GM18526 (cell line): ENCODE results near the gene TMBIM1.

Experiments
- POLR2A ChIP-seq: IDR thresholded peaks from 3 replicates; pipeline ENCODE4 v1.6.1; 2011; ENCODE audit not compliant: insufficient read length; ENCODE audit errors: extremely low read depth

TMBIM1 gene

DNA sequence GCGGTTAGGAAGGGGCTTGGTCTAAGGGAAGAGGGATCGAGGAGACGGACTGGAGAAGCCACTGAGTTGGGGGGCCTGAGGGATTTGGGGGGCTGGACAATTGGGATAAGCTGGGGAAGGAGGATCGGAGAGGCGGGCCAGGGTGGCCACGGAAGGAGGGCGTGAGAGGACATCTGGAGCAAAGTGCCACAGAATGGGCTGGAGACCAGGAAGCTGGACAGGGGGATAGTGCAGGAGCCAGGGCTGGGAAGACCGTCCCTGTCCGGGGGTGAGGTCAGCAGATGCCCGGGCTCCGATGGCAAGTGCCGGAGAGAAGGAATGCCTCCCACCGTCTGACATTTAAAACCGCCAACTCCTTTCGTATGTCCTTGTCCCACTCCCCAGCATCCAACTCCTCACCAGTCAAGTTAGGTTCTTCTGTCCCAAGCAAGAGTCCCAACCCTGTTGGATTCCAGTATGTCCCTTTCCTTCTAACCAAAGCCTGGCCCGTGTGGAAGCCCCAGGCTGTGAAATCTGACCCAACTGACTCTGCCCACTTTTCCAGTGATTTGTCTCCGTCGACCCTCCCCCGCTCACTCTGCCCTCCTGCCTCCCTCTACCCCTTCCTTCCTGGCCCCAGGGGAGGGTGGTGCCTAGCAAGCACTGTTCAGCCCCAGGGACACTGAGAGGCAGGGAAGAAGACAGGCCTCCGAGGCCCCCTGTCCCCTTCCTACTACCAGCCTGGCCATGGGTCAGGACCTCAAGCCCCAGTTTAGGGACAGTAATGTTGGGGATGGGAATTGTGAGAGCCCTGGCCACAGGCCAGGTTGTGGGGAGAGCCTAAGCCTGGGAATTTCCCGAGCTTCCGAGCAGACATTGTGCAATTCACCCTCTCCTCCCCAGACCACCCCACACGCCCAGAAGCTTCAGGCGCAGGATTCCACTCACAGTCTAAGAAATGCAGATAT, 31.5 kb upstream of the TMBIM1 start:
- no peak for TF ChIP-seq POLR2A

DNA sequence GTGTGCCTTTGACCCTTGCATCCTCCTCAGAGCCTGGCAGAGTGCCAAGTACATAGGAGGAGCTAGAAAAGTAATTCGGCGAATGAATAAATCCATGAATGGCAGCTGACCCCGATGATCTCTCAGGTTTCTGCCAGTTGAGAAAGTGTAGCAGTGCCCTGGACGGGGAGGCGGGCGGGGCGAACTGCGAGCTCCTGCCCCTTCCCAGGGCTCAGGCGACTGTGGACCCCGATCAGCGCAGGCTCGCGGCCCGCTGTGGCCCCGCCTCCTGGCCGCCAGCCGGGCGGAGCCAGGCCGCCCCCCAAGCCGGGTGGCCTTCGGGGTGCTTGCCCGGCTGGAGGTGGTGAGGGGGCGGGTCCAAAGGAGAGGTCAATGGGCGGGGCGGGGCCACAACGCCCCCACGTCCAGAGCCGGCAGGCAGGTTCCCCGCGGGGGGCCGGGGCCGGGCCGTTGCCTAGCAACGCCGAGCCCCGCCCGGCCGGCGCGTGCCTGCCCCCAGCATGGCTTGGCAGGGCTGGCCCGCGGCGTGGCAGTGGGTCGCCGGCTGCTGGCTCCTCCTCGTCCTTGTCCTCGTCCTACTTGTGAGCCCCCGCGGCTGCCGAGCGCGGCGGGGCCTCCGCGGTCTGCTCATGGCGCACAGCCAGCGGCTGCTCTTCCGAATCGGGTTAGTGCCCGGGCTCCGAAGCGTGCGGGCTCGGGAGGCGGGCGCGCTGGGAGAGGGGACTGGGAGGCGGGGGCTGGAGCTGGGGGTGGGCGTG, 30.6 kb upstream of the TMBIM1 start:
- TF ChIP-seq POLR2A, result no peak

DNA sequence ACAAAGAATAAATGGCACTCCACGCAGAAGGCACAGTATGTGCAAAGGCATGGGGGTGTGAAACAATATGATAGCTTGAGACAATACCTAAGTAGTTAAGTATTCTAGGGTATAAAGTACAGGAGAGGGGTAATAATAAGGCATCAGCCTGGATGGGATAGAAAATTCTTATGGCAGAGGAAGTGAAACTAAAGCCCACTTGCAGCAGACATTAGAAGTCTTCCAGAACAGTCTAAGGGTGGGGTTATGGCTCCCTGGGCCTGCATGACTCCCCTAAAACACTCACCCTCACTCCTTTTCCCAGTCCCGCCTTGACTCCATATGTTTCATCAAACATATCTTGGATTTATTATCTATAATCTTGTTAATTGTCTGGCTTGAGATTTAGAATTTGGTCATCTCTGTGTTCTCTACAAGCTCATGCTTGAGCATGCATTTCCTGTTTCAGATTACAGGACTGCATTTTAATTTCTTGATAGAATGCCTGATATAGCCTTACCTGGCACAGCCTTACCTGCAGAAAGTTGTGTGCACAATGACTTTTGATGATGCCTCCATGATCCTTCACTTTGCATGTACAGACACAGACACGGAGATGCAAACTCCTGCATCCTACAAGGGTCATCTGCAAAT, 28.5 kb upstream of the TMBIM1 start:
- TF ChIP-seq POLR2A, result no peak

DNA sequence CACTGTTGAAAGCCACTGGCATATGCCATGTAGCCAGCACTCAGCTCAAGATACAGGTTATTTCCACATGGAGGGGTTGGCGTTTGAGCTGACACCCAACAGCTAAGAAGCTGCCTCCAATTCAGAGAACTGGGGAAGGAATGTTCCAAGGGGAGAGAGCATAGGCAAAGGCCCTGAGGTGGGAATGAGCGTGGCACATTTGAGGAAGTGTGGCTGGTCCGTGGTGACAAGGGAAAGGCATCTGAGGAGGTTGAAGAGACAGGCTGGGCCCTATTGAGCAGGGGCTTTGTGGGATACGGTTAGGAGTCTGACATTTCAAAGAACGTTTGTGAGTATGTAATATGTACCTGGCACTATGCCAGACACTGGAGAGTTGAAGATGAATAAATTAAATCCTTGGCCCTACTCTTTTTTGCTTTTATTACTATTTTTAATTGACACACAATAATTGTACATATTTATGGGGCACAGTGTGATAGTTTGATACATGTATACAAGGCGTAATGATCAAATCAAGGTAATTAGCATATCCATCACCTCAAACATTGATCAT, 27.6 kb upstream of the TMBIM1 start:
- TF ChIP-seq POLR2A, result no peak

DNA sequence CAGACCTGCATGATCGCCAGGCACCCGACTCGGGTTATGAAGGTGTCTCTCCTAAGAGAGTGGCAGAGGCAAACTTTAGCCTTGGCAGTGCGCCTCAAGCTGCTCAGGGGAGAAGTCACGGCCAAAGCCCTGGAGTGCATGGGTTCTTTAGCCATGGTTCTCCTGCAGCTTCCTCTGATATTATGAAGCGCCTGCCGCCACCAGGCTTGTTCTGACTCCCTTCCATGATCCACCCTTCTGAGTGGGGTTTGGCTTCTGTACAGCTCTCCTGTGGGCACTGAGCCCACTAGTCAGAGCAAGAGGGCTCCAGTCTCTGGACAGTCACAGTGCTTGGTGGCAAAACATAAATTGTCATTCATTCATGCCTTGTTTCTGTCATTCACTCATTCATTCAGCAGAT, 25.9 kb upstream of the TMBIM1 start:
- no peak for TF ChIP-seq POLR2A

DNA sequence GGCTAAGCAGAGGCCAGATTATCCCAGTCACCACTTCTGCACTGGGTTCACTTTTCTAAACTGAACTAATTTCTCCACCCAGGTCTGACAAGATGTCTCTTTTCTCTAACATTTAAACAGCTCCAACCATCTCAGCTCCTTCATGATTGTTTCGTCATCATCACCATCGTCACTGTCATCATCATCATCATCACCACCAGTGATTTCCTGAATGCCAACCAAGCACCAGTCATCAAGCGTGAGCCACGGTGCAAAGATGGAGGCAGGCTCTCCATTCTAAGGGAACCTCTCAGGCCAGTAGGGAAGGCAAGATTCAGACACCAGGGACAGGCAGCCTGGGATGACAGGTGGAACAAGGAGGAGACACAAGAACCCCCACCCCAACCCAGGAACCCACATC, 25.5 kb upstream of the TMBIM1 start:
- no peak for TF ChIP-seq POLR2A

DNA sequence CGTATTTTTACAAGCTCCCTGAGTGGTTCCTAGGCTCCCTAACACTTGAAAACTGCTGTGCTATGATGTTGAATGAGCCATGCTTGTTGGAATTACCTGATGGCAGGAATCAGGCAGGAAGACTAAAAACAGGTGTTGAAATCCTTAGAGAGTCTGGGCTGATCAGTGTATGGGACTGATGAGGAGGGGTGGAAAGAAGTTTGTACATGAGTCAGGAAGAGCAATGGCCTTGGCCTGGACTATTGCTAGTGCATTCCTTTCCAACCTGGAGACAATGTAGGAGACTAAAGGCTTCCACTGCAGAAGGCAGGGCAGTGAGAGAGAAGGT, 25.0 kb upstream of the TMBIM1 start:
- TF ChIP-seq POLR2A, result no peak

DNA sequence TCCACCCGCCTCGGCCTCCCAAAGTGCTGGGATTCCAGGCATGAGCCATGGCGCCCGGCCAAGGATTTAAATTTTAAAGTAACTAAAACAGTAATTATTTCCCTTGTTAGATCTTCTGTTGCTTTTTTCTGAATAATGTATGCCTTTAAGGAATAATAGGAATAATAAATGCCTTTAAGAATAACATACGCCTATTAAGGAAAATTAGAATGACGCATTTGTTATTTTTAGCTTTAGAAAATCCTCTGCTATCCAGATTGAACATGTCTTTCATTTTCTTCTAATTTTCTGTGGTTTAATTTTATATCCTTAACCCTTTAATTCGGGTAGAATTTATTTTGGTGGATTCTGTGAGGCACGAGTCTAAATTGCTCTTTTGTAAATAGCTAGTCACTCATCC, 23.1 kb upstream of the TMBIM1 start:
- no peak for TF ChIP-seq POLR2A

DNA sequence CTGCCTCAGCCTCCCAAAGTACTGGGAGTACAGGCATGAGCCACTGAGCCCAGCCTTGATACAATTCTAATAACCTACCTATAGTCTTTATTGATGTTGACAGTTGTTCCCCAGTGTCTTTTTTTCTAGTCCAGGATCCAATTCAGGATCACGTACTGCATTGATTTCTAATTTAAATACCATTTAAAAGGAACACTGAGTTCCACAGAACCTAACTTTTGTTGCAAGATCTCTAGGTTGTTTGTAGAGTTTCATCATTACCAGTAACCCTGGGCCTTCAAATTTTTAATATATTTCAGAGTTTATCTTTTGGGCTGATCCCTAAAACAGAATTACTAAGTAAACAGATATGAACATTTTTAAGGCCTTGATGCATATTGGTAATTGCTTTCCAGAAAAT, 21.1 kb upstream of the TMBIM1 start:
- no peak for TF ChIP-seq POLR2A

DNA sequence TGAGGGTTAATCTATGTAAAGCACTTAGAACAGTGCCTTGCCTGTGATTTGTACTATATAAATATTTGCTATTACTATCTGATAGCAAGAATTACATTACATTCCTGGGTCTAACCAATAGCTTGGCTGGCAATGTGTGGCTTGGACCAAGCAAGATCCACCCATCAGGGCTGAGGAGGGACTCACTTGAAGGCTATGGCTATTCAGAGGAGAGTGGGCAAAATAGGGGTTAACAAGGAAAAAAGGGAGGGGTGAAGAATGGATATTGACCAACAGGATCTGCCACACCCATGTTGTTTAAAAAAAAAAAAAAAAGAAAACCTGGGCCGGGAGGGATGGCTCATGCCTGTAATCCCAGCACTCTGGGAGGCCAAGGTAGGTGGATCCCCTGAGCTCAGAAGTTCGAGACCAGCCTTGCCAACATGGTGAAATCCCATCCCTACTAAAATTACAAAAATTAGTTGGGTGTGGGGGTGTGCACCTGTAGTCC, 20.0 kb upstream of the TMBIM1 start:
- no peak for TF ChIP-seq POLR2A

DNA sequence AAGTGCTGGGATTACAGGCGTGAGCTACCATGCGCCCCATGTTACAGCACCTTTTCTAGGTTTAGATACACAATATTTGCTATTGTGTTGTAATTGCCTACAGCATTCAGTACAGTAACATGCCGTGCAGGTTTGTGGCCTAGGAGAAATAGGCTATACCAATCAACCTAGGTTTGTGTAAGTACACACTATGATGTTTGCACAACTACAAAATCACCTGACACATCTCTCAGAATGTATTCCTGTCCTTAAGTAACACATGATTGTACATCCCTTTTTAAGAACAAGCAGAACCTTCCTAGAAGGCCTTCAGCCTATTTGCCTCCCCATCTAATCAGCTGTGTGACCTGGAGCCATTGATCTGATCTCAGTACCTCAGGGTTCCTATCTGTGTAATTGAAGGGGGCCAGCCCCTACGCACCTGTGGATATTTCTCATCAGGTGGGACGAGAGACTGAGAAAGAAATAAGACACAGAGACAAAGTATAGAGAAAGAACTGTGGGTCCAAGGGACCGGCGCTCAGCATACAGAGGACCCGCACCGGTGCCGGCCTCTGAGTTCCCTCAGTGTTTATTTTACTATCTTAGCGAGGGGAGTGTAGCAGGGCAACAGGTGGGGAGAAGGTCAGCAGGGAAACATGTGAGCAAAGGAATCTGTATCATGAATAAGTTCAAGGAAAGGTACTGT, 18.7 kb upstream of the TMBIM1 start:
- no peak for TF ChIP-seq POLR2A

DNA sequence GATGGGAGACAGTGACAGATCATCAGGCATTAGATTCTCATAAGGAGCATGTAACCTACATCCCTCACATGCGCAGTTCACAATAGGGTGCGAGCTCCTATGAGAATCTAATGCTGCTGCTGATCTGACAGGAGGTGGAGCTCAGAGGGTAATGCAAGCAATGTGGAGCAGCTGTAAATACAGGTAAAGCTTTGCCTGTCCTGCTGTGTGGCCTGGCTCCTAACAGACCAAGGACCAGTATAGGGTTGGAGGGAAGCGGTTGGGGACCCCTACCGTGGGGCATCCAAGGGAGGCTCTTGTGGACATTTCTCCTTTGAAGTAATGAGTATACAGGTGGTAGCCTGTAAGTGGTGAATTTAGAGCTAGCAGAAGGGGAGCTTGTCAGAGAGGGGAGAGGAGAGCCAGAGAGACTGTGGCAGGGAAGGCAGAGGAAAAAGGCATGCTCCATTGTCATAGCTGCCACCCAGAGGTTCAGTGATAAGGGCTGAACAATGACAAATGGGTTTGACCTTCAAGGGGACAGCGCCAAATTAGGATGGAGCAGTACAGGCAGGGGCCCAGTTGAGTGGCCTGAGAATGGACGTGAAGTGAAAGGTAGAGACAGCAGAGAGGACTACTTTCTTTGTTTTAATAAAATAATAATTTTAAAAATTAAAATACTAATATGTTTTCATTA, 15.2 kb upstream of the TMBIM1 start:
- TF ChIP-seq POLR2A, result no peak

DNA sequence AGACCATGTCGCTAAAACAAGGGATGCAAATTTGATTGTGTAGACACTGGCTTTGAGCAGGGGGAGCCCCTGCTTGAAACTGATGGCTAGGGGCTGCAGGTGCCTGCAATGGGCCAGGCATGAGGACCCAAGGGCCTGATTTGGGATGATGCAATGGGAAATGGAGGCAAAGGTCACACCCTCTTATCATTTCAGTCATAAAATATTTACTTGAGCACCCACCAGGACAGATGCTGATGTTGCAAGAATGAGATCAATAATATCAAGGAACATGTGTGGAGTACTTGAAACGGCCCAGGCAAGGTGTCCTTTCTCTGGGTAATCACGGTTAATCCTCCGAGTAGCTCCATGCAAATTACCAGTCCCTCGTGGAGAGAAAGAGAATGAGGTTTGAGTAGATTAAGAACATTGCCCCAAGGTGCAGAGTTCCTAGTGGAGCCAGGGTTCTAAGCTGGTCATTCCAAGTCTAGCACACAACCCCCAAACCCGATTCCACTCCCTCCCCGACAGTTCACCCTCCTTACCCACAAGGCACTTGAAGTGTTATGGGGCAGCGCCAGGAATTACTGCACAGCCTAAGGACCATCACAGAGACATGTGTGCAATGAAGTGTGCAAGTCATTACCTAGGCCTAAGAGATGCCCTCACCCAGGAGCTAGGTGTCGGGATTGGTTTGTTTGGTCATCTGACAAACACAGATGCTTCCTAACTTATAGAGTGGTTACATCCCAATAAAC, 14.0 kb upstream of the TMBIM1 start:
- no peak for TF ChIP-seq POLR2A

DNA sequence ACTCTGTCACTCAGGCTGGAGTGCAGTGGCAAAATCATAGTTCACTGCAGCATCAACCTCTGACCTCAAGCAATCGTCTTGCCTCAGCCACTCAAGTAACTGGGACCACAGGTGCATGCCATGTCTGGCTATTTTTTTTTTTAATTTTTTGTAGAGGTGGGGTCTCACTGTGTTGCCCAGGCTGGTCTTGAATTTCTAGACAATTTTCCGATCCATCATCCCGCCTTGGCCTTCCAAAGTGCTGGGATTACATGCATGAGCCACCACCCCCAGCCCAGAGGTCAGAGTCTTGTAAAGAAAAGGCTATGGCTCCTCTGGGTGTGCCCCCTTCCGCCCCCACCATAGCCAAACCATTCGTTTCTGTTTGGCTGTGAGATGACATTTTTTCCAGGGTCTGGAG, 13.1 kb upstream of the TMBIM1 start:
- no peak for TF ChIP-seq POLR2A
